G401.6 (cell line): ENCODE data around the gene MOB3B.
"Not testable (repeated sequence)": the region's sequence is repeated elsewhere in the genome, so short reads cannot be mapped to it uniquely, and the experiment has no call there.

Experiments
- FAIRE-seq: peaks from 2 replicates; lab custom pipeline; 2012; peaks lifted over from hg19 to GRCh38; lab: Jason Lieb, UNC

Gene MOB3B

GRCh38 chr9:27419558-27419957 lies 110.1 kb downstream of the MOB3B start:
- FAIRE-seq, result not testable (repeated sequence)

GRCh38 chr9:27414220-27414761 lies 115.3 kb downstream of the MOB3B start:
- no peak for FAIRE-seq

GRCh38 chr9:27413511-27414219 lies 115.9 kb downstream of the MOB3B start:
- no peak for FAIRE-seq

DNA sequence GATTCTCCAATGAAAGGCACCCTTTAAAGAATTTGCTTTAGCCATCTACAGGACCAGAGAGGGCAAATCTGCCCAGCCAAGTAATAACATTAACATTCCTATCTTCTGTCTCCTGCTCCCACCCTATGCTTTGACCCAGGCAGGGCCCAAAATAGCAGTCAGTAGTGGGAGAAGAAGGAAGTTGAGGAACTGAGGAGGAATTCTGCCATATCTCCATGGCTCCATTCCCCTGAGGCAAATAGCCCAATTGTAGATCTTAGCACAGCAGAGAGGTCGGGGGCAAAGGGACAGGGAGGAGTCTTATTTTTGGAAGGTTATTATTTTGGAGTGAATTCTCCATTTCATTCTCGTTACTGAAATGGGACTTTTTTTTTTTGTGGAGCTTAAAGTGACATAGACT lies 116.7 kb downstream of the MOB3B start:
- no peak for FAIRE-seq

GRCh38 chr9:27412081-27412480 lies 117.5 kb downstream of the MOB3B start:
- no peak for FAIRE-seq

DNA sequence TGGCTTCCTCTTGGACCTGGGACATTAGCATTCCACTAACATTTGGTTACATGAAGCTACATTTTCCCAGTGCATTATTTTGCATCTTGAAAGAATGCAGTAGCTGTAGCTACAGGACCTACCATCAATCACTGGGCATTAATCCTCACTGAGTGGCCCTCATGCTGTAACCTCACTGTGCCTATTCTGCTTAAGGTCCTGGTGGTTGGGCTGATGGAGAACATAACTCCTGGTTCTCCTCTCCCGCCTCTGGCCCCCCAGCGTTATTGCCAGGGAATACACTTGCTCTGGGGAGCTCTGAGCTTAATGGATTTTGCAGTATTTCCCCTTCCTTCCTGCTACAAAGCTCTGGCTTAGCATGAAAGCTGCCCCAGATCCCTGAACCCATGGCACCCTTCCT lies 121.1 kb downstream of the MOB3B start:
- FAIRE-seq, result no peak

GRCh38 chr9:27408001-27408400 lies 121.6 kb downstream of the MOB3B start:
- FAIRE-seq, result no peak

GRCh38 chr9:27407491-27407890 lies 122.1 kb downstream of the MOB3B start:
- no peak for FAIRE-seq

GRCh38 chr9:27404661-27405060 lies 125.0 kb downstream of the MOB3B start:
- FAIRE-seq, result no peak

DNA sequence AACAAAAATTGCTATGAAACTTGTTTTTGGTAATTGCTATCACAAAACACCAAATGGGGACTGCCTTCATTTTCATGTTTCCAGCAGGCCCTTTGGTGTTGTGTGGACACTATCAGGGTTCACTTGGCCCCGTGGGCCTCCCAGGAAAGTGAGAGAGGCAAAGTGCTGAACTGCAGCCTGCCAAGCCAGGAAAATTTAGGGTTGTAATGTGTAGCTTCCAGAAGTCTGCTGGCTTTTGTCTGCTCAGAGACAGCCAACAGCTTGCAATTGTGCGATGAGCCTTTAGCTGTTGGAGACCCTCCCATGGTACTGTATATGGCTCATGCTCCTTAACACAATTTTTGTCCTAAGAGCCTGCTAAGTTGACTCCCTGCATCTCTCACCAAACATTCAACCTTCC lies 127.0 kb downstream of the MOB3B start:
- FAIRE-seq, result no peak

- no peak for FAIRE-seq
Measured at GRCh38 chr9:27400334-27400880, 129.2 kb downstream of the MOB3B start.

GRCh38 chr9:27398982-27399653 lies 130.5 kb downstream of the MOB3B start:
- FAIRE-seq, result no peak

DNA sequence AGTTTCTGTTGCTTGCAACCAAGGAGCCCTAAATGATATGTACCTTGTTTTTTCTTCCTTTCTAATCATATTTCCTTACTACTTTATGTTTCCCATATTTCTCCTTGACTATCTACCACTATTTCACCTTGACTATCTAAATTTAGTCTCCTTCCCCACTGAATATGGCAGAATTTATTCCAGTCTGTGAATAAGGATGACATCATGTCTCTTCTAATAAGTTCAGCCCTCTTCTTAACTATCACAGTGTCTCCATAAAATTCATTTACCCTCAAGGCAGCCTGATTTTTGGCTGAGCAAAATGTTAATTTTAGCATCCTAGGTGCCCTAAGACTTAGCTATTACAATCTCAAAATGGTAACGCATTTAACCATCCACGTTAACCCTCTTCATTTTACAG lies 133.1 kb downstream of the MOB3B start:
- FAIRE-seq, result no peak

DNA sequence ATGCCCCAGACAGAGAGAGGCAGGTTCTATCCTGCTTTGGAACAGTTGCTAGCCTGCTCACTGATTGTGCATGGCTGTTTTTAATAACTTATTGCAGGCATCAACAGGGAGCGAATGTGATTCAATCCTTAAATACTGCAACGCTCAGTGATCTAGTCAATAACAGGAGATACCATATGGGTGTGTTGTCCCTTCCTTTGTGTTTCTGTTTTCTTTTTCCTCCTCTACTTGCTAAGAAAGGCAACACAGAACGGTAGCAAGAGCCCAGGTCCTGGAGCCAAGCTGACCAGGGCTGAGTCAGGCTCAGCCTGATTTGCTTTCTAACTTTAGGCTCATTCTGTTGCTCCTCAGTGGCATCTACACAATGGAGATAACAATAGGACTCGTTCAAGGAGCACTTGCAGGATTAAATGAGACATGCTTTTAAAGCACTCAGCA lies 134.1 kb downstream of the MOB3B start:
- no peak for FAIRE-seq

GRCh38 chr9:27394826-27395201 lies 134.8 kb downstream of the MOB3B start:
- FAIRE-seq, result no peak

DNA sequence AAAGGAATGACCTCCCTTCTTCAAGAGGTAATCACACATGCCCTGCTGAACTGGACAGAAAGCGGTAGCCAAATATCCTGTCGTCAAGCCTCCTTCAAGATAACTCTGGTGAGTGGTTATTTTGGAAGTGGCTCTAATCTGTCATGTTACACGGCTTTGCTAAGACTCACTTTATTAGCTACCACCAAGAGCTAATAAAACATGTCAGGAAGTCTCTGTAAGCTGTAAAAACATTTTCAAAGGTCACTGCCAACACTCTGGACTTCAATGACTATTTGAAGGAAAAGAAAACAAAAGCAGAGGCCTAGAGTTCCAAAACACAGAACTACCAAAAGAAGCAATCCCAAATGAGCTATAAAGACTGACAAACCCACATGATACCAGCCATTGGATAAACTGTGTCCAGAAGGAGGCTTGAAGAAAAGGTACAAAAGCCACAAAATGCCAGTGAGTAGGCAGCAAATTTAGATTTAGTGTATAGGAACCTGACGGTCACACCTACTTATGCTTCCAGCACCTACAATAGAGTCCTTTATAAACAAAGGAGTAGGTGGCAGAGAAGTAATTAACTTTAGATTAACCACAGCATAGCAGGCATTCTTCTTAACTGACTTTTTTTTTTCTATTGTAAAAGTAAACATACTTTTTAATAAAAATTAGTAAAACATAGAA lies 135.3 kb downstream of the MOB3B start:
- no peak for FAIRE-seq

- FAIRE-seq, result no peak
Measured at GRCh38 chr9:27393054-27393846, 136.4 kb downstream of the MOB3B start.

GRCh38 chr9:27392451-27392850 lies 137.2 kb downstream of the MOB3B start:
- no peak for FAIRE-seq

DNA sequence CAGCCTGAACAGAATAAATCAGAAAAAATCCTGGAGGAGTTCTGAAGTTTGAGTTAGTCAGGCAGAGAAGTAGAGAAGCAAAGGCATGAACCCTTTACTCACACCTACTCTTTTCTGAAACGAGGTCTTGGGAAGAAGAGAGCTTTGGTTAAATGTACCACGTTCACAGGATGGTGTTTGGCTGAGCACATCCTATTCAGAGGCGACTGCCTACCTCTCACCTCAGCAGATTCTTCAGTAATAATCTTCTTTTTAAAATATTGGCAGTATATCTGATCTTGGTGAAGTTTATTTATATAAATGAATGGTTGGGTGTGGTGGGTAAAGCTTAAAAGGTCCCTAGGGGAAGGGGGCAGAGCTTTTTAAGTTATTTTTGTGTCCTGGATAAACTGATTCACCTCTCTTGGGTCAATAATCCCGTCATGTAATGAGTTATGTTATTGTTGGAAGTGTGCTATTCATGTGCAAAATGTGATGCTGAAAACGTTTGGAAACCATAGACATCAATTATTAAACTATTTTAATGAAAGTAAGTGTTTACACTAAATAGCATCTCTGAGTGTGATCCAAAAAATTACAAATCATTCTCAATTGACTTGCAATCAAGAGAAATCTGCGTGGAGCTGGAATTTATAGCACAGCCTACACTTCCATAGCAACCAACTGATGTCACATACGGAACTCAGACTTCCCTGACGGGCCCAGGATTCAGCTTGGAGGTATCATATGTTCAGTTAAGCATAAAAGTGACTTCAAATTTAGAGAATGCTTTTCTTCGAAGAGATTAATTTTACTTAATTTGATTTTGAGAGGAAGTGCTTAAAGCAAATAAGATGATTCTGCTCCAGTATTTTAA lies 138.3 kb downstream of the MOB3B start:
- FAIRE-seq, result no peak

DNA sequence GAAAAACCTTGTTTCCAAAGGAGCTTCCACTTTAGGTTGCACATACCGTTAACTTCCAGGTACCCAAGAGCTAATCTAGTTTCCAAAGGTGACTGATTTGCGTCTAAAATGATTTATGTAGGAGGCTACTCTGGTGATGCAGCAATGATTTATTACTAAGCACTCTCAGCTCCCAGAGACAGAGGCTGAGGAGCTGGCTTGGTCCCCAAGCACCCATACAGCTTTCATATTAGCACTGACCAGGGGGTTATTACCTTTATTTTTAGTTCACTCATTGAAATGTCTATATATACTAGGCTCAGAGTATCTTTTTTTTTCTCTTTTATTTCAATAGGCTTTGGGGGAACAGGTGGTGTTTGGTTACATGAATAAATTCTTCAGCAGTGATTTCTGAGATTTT lies 141.5 kb downstream of the MOB3B start:
- no peak for FAIRE-seq

GRCh38 chr9:27387722-27388121 lies 141.9 kb downstream of the MOB3B start:
- no peak for FAIRE-seq
